Activated T-helper 2 cell treated with anti-CD3 and anti-CD28 coated beads, Interferon-gamma antibody, Interleukin-2, Interleukin-4, amounts not matched to agents 10 μg/mL and 5 μg/mL and 100 μg/mL, durations not matched to agents 14 hours and 24 hours and 36 hours (primary cell): Measurements from ENCODE around the gene TMEM141. TPM values are rescaled to one million over a fixed set of nuclear protein-coding genes. Genes with fewer than 3 reads are reported as not detected.

Source experiments
- DNase-seq: peaks from one replicate; pipeline ENCODE4 v3.0.0; 2021; ENCODE audit warnings: low spot score
- H3K27ac Mint-ChIP-seq: one replicate; pipeline ENCODE4 v1.8.0; 2021; ENCODE audit warnings: mixed read lengths
- H3K27me3 Mint-ChIP-seq: one replicate; pipeline ENCODE4 v1.8.0; 2021; ENCODE audit warnings: low read depth, mixed read lengths
- H3K36me3 Mint-ChIP-seq: one replicate; pipeline ENCODE4 v1.8.0; 2021; ENCODE audit warnings: low read depth, mixed read lengths
- H3K4me1 Mint-ChIP-seq: one replicate; pipeline ENCODE4 v1.8.0; 2021; ENCODE audit warnings: low read depth, mixed read lengths
- H3K4me3 Mint-ChIP-seq: one replicate; pipeline ENCODE4 v1.8.0; 2021; ENCODE audit warnings: low read depth, mild to moderate bottlenecking, moderate library complexity, mixed read lengths
- H3K9me3 Mint-ChIP-seq: one replicate; pipeline ENCODE4 v1.8.0; 2021; ENCODE audit warnings: mixed read lengths
- intact Hi-C: fragments of 100-400 bp; cut with micrococcal nuclease; formaldehyde crosslinking; loops from one replicate; pipeline ENCODE4 v1.15.1; 2023
- total RNA-seq: library from RNA; stranded (reverse); gene quantifications from 2 replicates; pipeline ENCODE4 v1.2.3, GENCODE V29; 2022

The TMEM141 gene
- total RNA-seq, 1 donor from 2014 or later: 34.4 TPM

DNA sequence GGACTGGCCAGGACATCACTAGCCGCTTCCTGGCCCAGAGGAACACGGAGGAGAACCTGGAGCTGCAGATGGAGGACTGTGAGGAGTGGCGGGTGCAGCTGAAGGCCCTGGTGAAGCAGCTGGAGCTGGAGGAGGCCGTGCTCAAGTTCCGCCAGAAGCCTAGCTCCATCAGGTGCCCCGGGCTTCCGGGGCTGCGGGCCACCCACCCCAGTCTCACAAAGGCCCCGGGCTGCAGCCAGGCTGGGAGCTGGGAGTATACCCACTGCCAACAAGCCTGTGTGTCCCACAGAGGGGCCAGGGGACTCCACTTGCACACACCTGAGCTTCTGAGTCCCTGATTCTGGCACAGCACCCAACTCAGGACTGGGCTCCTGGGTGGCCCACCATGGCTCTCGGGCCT, 14.9 kb downstream of the TMEM141 start:
- Mint-ChIP-seq H3K36me3 (peaks cover 23% of the 10 kb centered on the region), H3K4me3 (peak overlapping the region; percentile 85), H3K9me3 (no peaks in the 10 kb centered on the region), H3K27me3 (peaks cover 7% of the 10 kb centered on the region), H3K4me1 (peaks cover 21% of the 10 kb centered on the region), H3K27ac (no peak overlapping the region)
- intact Hi-C loops: loop anchor here (5.0 kb wide), 1 partner anchor 41 kb away; the partner anchor contains the start of gene PHPT1
- DNase-seq: no peak

GRCh38 chr9:136806631-136807201, 15.6 kb downstream of the TMEM141 start:
- Mint-ChIP-seq H3K36me3 (peaks cover 25% of the 10 kb centered on the region), H3K9me3 (no peaks in the 10 kb centered on the region), H3K4me1 (peaks cover 22% of the 10 kb centered on the region), H3K27me3 (peaks cover 5% of the 10 kb centered on the region), H3K4me3 (peak overlapping the region; percentile 85), H3K27ac (peak overlapping the region; percentile 66)
- no peak for DNase-seq
- intact Hi-C loops: loop anchor here (5.0 kb wide), 1 partner anchor 41 kb away; the partner anchor contains the start of gene PHPT1

DNA sequence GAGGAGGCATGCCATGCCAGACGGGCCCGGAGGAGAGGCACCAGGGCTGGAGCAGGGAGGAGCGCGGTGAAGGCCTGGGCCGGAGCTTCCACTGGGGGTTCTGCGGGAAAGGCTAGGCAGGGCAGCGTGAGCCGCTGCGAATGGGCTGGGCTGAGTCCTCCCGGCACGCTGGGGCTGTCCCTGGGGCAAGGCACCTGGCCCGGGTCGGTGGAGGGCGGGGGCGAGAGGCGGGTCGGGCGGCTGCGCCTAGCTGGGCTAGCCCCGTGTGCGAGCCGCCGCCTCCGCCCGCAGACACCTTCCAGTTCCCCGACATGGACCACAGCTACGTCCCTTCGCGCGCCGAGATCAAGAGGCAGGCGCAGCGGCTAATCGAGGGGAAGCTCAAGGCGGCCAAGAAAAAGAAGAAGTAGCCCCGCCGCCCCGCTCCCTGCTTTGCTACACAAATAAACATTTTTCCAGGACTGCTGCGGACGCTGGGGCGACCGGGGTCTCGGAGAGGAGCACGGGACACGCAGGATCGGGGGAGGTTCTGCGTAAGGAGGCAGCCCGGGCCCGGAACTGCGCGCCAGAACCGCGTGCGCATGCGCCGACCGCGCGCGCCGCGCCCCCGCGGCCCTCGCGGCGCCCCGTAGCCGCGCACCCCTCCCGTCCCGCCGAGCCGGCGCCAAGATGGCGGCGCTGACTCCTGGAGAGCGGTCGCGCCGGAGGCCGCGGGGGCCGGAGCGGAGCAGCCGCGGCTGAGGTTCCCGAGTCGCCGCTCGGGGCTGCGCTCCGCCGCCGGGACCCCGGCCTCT, 16.3 kb downstream of the TMEM141 start, which contains the start of gene RABL6:
Gene RABL6 (plus strand): TSS at position 668 of the 794 bp plus-strand sequence. CDS start 249 bp downstream, outside the sequence.
- intact Hi-C loops: loop anchor here (5.0 kb wide), 1 partner anchor 40 kb away; the partner anchor contains the start of gene PHPT1
- Mint-ChIP-seq H3K4me3 (peak within 1 kb of the TSS; percentile 85), H3K27me3 (no peaks in the 10 kb centered on the region), H3K4me1 (peaks cover 25% of the 10 kb centered on the region), H3K27ac (peak within 1 kb of the TSS; percentile 77), H3K9me3 (no peaks in the 10 kb centered on the region), H3K36me3 (peaks cover 25% of the 10 kb centered on the region)
- DNase-seq: peak; percentile 84

DNA sequence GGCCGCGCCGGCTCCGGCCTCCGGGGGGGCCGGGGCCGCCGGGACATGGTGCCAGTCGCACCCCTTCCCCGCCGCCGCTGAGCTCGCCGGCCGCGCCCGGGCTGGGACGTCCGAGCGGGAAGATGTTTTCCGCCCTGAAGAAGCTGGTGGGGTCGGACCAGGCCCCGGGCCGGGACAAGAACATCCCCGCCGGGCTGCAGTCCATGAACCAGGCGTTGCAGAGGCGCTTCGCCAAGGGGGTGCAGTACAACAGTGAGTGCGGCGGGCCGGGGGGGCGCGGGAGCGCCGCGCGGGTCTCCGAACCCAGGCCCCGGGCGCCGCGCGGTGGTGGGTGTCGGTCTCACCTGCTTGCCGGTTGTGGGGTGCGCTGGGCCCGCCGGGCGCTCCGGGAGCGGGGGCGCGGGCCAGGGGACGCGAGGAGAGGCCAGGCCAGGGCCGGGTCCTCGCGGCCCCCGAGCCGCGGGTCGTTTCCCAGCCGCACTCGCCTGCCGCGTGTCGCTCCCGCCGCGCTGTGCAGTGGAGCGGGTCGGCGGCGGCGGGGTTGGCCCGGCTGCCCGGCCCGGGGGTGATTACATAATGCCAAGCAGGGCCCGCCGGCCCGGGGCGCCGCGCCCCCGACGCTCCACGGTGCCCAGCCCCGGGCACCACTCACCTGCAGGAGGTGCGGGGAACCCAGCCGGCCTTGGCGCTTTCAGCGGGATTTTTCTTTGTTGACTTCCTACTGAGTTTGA, 17.1 kb downstream of the TMEM141 start:
- peaks cover 32% of the 10 kb centered on the region for H3K36me3 Mint-ChIP-seq
- peaks cover 33% of the 10 kb centered on the region for H3K4me1 Mint-ChIP-seq

DNA sequence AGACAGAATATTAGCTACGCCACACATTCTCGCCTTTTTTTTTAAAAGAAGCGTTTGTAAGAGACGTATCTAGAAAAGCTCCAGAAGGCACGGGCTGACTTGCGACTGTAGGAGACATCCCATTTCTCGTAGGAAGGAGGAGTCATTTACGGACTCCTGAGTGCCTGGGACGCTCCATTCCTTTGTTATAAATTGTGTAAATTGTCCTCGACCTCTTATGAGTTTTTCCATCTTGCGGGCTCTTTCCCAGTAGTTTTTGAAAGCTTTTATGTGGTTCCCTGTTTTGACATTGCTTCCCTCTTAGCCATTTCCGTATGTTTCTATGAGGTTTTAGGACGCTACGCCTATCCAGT, 17.6 kb downstream of the TMEM141 start:
- no peaks in the 10 kb centered on the region for H3K9me3 Mint-ChIP-seq
- peaks cover 34% of the 10 kb centered on the region for H3K4me1 Mint-ChIP-seq
- intact Hi-C loops: loop anchor here (5.0 kb wide), 1 partner anchor 39 kb away; the partner anchor contains the start of gene PHPT1
- H3K36me3 Mint-ChIP-seq: peaks cover 38% of the 10 kb centered on the region
- H3K27ac Mint-ChIP-seq: peak overlapping the region; percentile 65
- no peak for DNase-seq
- H3K27me3 Mint-ChIP-seq: no peaks in the 10 kb centered on the region
- peak overlapping the region; percentile 82 for H3K4me3 Mint-ChIP-seq

More for the DNA sequence above, 17.1 kb downstream of the TMEM141 start:
- H3K27ac Mint-ChIP-seq: peak overlapping the region; percentile 65
- intact Hi-C loops: loop anchor here (5.0 kb wide), 1 partner anchor 39 kb away; the partner anchor contains the start of gene PHPT1
- no peaks in the 10 kb centered on the region for H3K27me3 Mint-ChIP-seq
- DNase-seq: peak; percentile 38
- H3K9me3 Mint-ChIP-seq: no peaks in the 10 kb centered on the region
- H3K4me3 Mint-ChIP-seq: peak overlapping the region; percentile 82

- no peak for DNase-seq
- Mint-ChIP-seq H3K4me3 (no peak overlapping the region), H3K4me1 (peaks cover 27% of the 10 kb centered on the region), H3K27me3 (no peaks in the 10 kb centered on the region), H3K27ac (no peak overlapping the region), H3K36me3 (peaks cover 47% of the 10 kb centered on the region), H3K9me3 (no peaks in the 10 kb centered on the region)
- intact Hi-C loops: no loop called here
Measured at GRCh38 chr9:136814725-136815421, 23.7 kb downstream of the TMEM141 start.

DNA sequence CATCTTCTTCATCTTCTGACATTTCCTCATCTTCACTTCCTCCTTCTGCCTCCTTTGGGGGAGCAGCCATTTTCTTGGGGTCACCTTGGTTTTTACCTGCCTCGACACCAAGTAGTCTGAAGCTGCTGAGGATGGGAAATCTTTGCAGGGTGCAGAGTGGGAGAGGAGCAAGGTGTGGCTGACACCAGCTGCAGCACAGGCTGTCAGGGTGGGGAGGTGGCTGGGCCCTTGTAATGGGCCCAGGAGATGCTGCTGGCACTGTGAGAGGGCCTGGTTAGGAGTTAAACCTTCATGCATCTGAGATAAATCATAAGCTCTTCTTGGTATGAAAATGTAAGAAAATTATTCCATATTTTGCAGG, 24.3 kb downstream of the TMEM141 start:
- Mint-ChIP-seq H3K9me3 (no peaks in the 10 kb centered on the region), H3K36me3 (peaks cover 43% of the 10 kb centered on the region), H3K27ac (no peak overlapping the region), H3K4me3 (no peak overlapping the region), H3K4me1 (peaks cover 23% of the 10 kb centered on the region), H3K27me3 (no peaks in the 10 kb centered on the region)
- DNase-seq: no peak
- intact Hi-C loops: no loop called here

GRCh38 chr9:136820971-136821825, 30.1 kb downstream of the TMEM141 start:
- H3K27me3 Mint-ChIP-seq: no peaks in the 10 kb centered on the region
- peaks cover 30% of the 10 kb centered on the region for H3K36me3 Mint-ChIP-seq
- no peak overlapping the region for H3K27ac Mint-ChIP-seq
- no peaks in the 10 kb centered on the region for H3K9me3 Mint-ChIP-seq
- no peak for DNase-seq
- intact Hi-C loops: no loop called here
- H3K4me3 Mint-ChIP-seq: no peak overlapping the region
- H3K4me1 Mint-ChIP-seq: peaks cover 3% of the 10 kb centered on the region

DNA sequence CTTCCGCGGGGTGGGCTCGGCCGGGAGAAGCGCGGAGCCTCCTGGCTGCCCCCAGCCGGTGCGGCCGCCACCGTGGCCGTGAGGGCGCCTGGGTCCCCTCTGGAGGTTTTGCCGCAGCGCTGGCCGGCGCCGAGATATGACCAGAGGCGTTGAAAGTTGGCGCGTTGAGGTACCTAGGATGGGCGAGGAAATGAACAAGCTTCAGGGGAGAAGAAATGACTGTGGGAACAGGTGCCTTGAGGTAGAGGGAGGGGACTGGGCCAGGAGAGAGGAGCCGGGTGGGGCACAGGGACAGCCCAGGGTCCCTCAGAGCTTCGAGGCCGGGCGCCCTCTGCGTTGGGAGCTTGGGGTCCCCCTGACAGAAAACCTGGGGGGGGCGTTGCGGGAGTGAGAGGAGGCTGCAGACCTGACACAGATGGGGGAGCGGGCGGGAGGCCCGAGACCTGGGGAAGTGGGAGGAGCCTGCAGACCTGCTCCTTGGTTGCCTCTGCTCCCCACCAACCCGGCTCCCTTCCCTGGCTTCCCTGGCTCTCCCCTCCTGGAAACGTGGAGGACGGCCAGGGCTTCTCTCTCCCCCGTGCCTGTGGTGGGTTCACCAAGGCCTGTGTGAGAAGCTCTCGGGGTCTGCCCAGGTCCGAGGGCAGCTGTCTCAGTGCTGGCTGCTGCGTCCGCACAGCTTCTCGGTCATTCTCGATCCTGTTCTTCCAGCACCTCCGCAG, 30.8 kb downstream of the TMEM141 start:
- Mint-ChIP-seq H3K27ac (no peak overlapping the region), H3K27me3 (no peaks in the 10 kb centered on the region), H3K9me3 (no peaks in the 10 kb centered on the region), H3K36me3 (peaks cover 27% of the 10 kb centered on the region), H3K4me1 (peaks cover under 1% of the 10 kb centered on the region), H3K4me3 (no peak overlapping the region)
- intact Hi-C loops: no loop called here
- DNase-seq: no peak

DNA sequence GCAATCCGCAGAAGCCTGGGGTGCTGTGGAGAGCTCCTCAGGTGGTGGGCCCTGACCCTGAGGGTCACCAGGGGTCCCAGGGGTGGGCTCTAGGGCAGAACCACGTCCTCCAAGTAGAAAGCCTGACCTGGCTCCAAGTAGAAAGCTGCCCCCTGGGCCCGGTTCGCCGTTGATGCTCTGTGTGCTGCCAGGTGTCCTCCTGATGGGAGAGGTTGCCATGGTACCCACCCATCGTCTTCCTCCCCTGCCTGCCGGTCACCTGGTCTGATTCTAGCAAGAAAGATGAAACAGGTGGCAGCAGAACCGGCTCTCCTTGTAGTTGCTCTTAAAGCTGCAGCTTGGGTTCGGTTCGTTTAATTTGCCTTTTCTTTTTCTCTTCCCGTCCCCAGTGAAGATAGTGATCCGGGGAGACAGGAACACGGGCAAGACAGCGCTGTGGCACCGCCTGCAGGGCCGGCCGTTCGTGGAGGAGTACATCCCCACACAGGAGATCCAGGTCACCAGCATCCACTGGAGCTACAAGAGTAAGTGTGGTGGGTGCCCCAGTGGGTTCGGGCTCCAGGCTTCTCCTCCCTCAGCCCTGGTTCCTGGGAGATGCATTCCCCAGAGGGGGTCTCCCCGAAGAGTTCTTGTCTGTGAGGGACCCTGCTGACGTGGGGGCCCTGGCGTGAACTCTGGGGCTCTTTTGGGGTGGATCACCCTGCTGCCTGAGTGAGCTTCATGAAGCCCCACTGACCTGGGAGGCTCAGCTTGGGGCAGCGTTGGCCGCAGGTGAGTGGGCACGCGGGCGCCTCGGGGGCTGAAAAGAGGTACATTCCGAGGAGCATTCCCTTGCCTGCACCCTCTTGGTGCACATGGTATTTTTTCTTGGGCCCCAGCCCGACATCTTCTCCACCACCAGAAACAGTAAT, 32.2 kb downstream of the TMEM141 start:
- Mint-ChIP-seq H3K4me1 (no peaks in the 10 kb centered on the region), H3K27me3 (no peaks in the 10 kb centered on the region), H3K27ac (no peak overlapping the region), H3K36me3 (peaks cover 24% of the 10 kb centered on the region), H3K9me3 (no peaks in the 10 kb centered on the region), H3K4me3 (no peak overlapping the region)
- intact Hi-C loops: no loop called here
- no peak for DNase-seq
